ENCODE measurements around the gene RALB. TPM values are rescaled to one million over a fixed set of nuclear protein-coding genes. Genes with fewer than 3 reads are reported as not detected.
"Not testable (repeated sequence)": the region's sequence is repeated elsewhere in the genome, so short reads cannot be mapped to it uniquely, and the experiment has no call there.

RALB gene
- total RNA-seq, 3 donors from 2014 or later, result 36.1 to 59.8 (median 38.5) TPM

GRCh38 chr2:120318626-120319025 is 66.0 kb downstream of the RALB start:
- peaks cover 11 to 22% of the 10 kb centered on the region in 2 donors for H3K4me1 ChIP-seq
- H3K27me3 ChIP-seq, result peaks cover 0 to 3% of the 10 kb centered on the region in 2 donors
- peak overlapping the region in 1 of 3 donors; percentile 25 for H3K4me3 ChIP-seq
- peak overlapping the region; percentile 77 to 87 for H3K27ac ChIP-seq
- no peak for DNase-seq (ENCODE audit: low spot score in 2 of 2)
- TF ChIP-seq POLR2AphosphoS5 (IDR thresholded peaks at IDR 0.05) (no peak), CTCF (IDR thresholded peaks at IDR 0.05) (no peak), POLR2A (IDR thresholded peaks at IDR 0.05) (no peak)
- no peaks in the 10 kb centered on the region for H3K9me3 ChIP-seq
- intact Hi-C loops (cut with DNase I; ENCODE audit: low total_unique reads), result no loop called here
- no peaks in the 10 kb centered on the region for H3K36me3 ChIP-seq

- H3K27me3 ChIP-seq, result peaks cover 0 to 3% of the 10 kb centered on the region in 2 donors
- no peak for DNase-seq (ENCODE audit: low spot score in 2 of 2)
- peak overlapping the region; percentile 77 to 87 for H3K27ac ChIP-seq
- TF ChIP-seq CTCF (IDR thresholded peaks at IDR 0.05) (no peak), POLR2AphosphoS5 (IDR thresholded peaks at IDR 0.05) (no peak), POLR2A (IDR thresholded peaks at IDR 0.05) (no peak)
- no peaks in the 10 kb centered on the region for H3K36me3 ChIP-seq
- H3K9me3 ChIP-seq, result no peaks in the 10 kb centered on the region
- H3K4me3 ChIP-seq, result peak overlapping the region in 1 of 3 donors; percentile 25
- intact Hi-C loops (cut with DNase I; ENCODE audit: low total_unique reads), result no loop called here
- peaks cover 12 to 23% of the 10 kb centered on the region in 2 donors for H3K4me1 ChIP-seq
These were observed 66.5 kb downstream of the RALB start for GRCh38 chr2:120319123-120319522.

GRCh38 chr2:120319686-120320317 is 67.2 kb downstream of the RALB start:
- intact Hi-C loops (cut with DNase I; ENCODE audit: low total_unique reads), result no loop called here
- H3K4me3 ChIP-seq, result peak overlapping the region in 1 of 3 donors; percentile 25
- peaks cover 0 to 3% of the 10 kb centered on the region in 2 donors for H3K27me3 ChIP-seq
- TF ChIP-seq POLR2A (IDR thresholded peaks at IDR 0.05) (no peak), POLR2AphosphoS5 (IDR thresholded peaks at IDR 0.05) (no peak), CTCF (IDR thresholded peaks at IDR 0.05) (no peak)
- H3K9me3 ChIP-seq, result no peaks in the 10 kb centered on the region
- H3K36me3 ChIP-seq, result no peaks in the 10 kb centered on the region
- H3K4me1 ChIP-seq, result peaks cover 12 to 23% of the 10 kb centered on the region in 2 donors
- no peak for DNase-seq (ENCODE audit: low spot score in 2 of 2)
- peak overlapping the region; percentile 77 to 87 for H3K27ac ChIP-seq

GRCh38 chr2:120320318-120320851 is 67.7 kb downstream of the RALB start:
- Histone ChIP-seq H3K27me3 (peaks cover 0 to 3% of the 10 kb centered on the region in 2 donors), H3K9me3 (no peaks in the 10 kb centered on the region), H3K27ac (peak overlapping the region; percentile 77 to 87), H3K36me3 (no peaks in the 10 kb centered on the region), H3K4me3 (no peak overlapping the region), H3K4me1 (peaks cover 12 to 23% of the 10 kb centered on the region in 2 donors)
- peak in 1 of 2 donors; percentile 82 for DNase-seq (ENCODE audit: low spot score in 2 of 2)
- intact Hi-C loops (cut with DNase I; ENCODE audit: low total_unique reads), result no loop called here
- TF ChIP-seq POLR2AphosphoS5 (IDR thresholded peaks at IDR 0.05) (peak in 2 of 3 donors; percentile 21 to 57), POLR2A (IDR thresholded peaks at IDR 0.05) (no peak)

- H3K27ac ChIP-seq, result peak overlapping the region; percentile 58 to 77
- H3K4me3 ChIP-seq; DNase-seq (ENCODE audit: low spot score in 2 of 2); H3K36me3 ChIP-seq; intact Hi-C loops (cut with DNase I; ENCODE audit: low total_unique reads); H3K9me3 ChIP-seq; H3K27me3 ChIP-seq: not testable (repeated sequence)
- H3K4me1 ChIP-seq, result peaks cover 12 to 23% of the 10 kb centered on the region in 2 donors
These were observed 68.4 kb downstream of the RALB start for GRCh38 chr2:120320887-120321556.
